Effector CD4-positive, alpha-beta T cell (primary cell): ENCODE measurements around the gene LSAMP.

ENCODE experiments used
- DNase-seq: peaks from one replicate; pipeline ENCODE4 v3.0.0-alpha.2; 2020

The LSAMP gene

DNA sequence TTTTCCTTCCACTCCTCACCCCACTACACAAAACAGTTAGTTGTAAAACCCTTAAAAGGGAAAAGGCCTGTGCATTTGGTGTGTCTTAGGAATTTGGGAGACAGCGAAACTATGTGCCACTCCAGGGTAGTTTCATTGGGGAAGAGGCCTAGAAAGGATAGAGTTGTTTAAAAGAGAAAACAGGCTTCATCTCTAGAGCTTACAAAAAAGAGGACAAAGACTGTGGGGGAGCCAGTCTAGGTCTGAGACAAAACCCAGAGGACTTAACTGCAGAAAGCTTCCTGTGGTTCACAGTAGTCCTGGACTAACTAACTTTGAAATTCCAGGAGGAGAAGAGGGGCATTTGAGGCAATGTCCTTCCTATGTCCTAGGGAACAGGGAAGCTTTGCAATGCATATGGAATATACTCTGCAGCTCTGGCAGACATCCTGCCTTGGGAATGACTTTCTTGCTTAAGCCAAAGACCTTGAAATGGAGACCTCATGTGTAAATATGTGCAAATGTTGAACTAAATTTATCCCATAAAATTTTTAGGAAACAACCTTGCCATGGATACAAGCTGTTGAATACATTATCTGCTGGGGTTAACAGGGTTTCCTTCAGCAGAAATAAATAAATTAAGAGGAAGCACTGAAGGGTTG is 159.4 kb downstream of the LSAMP start:
- DNase-seq, result no peak

DNA sequence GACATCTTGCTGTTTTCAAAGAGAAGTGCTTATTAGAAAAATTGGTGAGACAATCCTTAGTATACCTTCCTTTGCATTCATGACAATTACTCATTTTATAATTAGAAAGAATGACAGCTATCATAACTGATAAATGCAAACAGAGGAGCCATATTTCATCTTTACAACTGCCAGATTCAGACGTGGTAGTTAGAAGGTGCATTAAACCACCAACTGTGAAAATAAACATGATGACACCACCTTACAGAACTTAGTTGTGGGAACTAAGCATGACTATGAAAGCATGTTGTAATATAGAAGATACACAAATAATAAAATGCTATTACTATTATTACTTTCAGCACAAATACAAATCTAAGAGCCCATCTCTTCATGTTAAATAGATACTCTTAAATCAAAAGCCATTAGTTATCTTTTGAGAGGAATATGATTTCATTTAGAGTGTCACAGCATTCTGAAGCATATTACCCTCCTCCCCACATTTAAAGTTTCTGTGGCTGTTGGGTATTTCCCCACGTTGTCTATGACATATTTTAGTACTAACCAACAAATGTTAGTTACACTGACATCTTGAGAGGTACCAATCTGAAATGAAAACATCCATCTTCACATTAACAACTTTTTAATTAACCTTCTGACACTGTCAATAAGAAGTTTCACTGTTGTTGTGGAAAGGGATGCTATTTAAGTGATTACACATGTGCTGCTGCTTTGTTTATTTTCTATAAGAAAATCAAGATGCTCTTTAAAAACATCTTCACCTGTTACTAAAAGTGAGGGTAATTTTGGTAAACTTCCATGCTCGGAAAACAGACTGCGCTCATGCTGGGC is 163.8 kb downstream of the LSAMP start:
- no peak for DNase-seq

DNA sequence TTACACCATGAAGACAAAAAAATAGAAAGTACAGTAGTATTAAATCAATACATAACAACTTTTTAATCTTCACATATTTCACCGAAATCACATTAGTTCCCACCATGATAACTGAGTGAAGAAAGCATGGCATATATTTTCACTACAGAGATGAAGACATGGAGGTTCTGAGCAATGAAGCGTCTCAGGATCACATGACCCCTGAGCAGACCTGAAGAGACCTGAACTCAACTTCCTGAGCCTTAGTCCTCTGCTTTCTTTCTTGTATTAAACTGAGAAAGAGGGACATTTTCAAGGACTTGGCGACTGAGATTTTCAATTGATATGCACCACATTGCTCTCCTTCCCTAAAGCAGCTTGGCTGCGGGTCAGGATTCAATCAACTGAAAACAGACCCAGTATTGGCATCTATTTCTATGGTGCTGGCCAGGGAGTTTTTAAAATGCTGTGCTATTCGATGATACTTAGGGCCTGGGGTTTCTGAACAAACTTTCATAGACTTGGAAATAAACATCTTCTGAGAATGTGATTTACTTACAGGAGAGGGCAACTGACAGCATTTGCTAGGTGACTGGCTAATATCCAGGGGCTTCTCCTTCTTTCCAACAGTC is 165.1 kb downstream of the LSAMP start:
- no peak for DNase-seq

DNA sequence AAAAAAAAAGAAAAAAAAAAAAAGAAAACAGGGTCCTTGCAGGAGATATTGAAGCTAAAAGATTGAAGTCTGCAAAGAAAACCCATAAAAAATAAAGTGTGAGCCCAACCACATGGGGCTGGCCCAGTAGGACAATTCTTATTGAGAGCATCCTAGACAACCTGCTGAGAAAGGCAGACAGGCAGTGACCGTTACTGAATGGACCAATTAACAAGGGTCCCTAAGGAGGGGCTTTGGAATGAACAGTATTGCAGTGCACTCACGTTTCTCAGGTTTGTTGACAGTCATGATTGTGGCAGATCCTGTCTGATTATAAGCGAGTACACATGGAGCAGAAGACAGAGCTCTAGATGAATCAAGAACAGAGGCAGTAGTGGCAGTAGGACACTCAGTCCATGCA is 168.6 kb downstream of the LSAMP start:
- DNase-seq, result no peak

DNA sequence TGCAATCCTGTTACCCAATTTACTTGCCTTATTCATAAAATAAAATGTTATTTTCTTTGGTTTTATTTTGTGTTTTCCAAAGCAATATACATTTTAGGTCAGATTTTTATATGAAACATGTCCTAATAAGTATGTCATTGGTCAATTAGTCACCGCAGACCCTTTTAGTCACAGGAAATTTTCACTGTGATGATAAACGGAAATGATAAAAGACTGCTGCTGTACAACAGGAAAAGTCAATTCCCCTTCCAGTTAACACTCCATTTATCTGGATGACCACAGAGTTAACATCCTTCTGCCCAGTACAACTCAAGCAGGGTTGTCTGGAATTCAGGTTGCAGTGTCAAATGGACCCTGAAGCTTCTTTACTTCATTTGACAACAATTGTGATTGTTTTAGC is 175.2 kb downstream of the LSAMP start:
- no peak for DNase-seq

DNA sequence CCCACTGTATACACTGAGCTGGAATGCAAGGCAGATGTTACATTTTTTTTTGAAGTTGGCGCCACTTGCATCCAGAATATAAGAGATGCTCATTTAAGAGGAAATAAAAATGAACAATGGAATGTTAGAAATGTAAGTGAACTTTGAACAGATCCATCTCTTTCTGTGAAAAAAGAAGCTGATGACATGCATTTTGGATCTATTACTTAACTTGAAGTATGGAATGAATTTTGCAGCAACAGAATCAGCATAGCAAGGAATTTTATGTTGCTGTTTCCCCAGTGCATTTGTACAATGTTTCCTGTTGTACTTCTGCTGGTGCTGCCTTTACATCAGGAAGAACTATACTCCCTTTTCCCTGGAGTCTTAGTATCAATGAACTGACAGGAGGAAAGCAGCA is 178.2 kb downstream of the LSAMP start:
- no peak for DNase-seq

DNA sequence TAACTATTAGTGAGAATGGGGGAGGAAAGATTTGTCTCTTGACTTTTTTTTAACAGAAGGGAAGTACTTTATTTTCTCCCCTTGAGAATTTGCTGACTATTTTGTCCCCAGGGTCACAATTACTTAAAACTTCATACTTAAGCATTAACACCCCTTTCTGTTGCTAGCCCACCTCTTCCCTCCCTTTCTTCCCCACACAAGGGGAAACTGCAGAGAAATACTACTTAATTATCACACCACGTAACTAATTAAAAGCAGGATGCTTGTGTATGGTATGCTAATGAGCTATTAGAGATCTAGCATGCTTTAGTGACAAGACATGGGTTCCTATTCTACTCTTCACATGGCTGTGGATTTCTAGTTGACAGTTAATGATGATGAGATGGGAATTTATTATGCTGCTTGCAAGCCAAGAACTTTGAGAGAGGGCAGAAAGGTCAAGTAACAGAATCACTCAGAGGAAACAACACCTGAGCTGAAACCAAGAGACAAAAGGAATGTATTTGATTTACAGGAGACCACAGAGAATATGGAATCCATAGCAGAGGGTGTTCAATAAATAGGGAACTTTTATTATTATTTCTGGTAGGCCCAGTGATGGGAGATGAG is 179.2 kb downstream of the LSAMP start:
- DNase-seq, result no peak

DNA sequence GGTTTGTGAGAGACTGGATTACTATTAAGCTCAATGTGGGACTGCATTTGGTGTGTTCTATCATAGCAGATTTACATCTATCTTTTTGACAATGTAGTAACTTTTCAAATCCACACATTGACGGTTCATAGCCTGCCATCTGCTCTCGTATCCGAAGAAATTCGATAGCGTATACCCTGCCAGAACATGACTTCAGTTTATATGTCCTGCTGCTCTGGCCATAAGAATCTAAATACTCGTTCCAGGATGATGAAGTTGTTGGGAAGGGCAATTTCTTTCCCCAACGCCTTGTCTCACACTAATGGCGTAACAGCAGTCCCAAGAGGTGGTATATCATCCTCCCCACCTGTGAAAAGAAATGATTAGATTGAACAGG is 180.0 kb downstream of the LSAMP start:
- no peak for DNase-seq

DNA sequence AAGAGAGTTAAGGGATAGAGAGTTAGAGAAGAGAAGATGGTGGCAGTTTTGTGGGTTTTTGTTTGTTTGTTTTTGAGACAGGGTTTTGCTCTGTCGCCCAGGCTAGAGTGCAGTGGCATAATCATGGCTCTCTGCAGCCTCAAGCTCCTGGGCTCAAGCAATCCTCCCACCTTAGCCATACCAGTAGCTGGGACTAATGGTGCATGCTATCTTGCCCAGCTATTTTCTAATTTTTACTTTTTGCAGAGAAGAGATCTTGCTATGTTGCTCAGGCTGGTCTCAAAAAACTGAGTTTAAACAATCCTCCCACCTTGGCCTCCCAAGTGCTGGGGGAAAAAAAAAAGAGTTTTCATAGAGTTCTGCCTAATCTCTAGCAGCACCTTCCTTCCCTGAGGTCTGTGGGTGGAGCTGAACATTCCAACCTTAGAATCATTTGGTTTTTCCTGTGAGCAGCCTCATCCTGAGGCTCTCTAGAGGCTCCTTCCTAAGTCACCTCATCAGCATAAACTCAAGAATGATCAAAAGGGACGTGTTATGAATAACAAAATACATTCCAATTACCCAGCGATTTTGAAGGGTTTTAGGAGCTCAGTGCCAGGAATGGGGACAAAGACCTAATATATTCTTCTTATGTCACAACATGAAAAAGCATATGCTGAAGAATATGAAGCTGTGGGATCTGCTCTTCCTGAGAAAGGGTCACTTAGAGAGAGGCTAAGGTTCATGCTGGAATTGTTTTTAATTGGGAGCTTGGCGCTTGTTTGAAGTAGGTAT is 180.6 kb downstream of the LSAMP start:
- no peak for DNase-seq

DNA sequence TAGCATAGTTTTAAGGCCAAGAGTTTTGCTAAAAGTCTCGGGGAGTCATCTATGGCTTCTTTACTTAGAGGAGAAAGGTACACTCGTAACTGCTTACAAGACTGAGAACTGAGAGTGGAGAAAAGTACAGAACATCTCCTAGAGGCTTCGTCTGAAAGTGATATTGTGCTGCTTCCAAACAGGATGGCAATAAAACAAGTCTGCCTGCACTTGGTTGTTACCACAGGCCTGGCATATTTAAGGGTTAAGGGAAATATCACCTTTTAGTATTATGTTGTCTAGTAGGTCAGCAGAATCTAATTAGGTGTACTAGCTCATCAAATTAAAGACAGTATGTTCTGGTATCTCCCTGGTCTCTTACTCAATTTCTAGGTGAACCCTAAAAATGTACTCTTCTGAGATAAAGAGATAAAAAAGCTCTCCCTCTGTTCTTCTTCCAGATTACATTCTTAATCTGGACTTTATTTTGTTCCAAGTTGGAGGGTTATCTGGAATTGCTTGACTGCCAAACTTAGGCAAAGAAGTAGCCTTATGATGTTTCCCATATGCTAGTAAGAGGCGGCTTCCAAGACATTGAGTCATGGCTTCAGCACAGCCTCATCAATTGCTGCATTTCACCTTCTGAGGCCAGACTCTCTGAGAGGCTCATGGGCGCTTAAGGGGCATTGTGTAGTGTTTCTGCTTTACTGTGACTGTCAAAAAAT is 181.3 kb downstream of the LSAMP start:
- DNase-seq, result no peak

DNA sequence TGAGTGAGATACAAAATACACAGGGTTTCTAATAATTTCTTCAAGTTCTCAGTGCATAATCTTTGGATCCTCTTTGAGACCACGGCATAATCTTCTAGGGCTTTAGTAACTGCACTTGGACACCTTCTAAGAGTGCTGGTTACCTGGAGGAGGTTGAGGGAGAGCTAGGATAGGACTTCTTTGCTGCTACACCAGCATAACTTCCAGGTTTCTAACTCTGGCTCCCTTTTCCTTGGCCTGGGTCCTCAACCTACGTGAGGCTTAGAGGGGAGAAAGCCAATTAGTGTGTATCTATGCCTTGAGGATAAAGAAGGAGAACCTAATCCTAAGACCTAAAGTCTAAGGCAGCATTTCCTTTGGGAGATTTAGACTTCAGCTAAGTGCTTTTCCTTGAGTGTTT is 184.8 kb downstream of the LSAMP start:
- no peak for DNase-seq

DNA sequence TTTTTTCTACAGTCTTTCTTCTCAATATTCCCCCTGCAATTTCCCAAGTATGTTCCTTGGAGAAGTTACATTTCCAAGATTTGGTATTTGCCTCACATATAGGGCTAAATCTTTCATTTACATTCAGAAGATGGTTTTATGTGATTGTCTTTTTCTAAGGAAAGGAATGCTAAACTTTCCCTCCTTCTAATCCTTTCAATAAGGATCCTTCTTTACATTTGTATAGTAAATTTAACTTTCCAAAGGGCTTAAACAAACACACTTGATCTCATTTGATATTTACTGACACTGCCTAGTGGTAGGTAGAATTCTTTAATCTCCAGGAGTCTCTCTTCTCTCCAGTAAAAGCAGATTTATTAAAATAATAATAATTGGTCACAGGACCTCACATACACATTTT is 185.3 kb downstream of the LSAMP start:
- DNase-seq, result no peak

DNA sequence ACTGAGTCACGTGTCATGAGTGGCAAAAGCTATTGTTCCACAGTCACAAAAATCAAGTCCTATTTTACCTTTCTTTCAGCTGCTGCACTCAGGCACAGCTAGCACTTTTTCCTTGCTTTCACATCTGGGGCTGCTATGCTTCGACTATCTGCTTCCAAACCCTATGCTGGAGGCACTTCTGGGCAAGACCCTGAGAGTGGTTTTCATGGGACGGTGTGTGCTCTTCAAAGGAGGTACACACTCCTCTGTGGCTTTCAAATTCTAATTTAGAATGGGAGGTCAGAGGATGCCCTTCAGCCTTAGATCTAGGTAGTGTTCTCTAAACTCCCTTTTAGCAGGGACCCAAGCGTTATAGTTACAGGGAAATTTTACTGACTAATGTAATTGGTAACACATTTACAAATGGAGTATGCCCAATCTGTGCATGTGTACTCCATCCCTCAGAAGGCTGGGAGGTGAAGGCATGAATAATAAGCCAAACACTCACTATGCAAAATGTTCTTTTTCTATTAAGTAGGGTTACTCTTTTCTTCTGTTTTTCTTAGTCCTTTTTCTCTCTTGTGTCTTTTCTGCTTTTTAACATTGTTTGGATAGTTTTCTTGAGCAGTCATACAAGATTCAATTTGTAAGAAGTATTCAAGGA is 188.3 kb downstream of the LSAMP start:
- no peak for DNase-seq

DNA sequence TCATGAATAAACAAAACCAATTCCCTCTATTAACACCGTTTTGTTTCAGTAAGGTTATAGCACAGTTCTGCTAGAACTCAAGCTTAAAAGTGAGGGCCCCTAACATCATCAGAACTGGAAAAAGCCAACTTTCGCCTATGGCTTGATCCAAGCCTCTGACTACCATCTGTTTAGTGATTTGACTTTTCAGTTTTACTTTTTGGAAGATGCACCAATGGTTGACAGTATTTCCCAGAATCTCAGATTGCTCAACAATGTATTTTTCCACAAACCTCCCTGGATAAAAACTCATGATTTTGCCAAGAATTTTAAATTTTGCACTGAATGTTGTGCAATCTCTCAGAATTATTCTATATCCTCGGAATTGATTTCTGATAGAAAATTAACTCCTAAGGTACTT is 190.7 kb downstream of the LSAMP start:
- no peak for DNase-seq

DNA sequence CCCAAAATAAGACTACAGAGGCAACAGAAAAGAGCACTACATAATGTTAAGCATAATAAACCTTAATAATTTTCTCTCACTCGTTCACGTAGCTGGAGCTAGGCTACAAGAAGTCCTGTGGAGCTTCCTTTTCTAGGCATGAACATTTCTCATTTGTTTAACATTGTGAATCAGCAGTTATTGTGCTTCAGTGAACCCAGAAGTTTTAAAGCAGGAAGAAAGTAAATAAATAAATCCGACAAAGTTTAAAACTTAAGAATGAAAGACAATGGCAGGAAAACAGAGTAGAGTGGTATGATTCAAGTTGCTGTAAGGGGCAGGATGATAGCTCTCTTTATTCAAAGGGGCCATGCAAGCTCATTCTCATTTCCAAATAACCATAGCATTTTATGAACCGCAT is 191.8 kb downstream of the LSAMP start:
- DNase-seq, result no peak

DNA sequence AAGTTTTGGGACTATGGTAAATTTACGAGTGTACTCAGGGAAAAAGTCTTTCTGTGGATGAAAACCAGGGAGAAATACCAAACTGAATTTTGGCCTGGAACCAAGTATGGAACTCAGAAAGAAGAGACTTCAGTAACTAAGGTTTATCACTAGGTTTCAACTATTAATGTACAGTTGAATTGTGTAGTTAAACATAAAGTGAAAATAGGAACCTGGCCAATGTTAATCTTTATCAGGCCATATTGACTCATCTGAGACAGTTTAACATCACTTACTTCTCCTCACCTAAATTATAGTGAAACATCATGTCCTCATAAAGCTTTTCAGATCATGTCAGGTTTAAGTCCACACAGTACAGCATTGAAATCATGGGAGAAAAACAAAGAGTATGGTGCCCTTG is 197.7 kb downstream of the LSAMP start:
- DNase-seq, result no peak

DNA sequence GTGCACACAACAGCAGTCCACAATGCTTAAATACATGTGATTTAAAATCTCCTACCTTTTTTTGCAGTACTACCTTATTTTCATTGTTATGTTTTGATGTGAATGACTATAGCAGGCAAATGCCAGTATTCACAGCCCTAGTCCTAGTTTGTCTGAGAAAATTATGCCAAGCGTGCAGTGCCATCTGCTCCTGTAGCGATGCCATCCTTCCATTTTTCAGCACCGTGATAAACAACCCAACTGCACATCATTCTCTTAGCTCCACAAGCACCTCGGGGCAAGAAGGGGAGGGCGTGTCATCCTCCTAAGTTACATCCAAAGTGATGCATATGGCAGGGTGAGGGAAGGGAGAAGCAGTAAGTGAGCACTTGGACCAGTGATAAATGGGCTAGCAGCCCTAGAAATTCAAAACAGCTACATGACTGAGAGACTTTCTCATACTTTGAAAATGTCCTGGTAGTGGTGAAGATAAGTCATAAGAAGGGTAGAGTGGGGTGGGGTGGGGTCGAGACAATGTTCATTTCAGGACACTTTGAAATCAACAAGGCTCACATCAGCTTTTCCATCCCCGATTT is 198.8 kb downstream of the LSAMP start:
- DNase-seq, result no peak

DNA sequence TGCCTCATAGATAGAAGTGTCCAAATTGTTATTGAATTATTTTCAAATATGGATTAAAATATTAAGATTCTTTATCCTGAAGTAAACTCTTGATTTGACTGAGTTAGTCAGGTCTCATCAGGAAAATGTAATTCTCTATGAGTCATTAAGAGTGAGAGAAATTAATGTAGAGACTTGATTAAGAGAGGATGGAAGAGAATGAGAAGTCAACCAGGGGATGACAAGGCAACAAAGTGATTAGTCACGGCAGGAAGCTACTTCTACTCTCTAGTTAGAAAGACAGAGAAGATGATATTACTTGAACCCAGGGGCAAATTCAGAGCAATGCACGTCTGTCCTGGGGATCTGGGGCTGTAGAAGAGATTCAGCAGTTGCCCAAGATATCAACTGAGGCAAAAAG is 202.5 kb downstream of the LSAMP start:
- no peak for DNase-seq

DNA sequence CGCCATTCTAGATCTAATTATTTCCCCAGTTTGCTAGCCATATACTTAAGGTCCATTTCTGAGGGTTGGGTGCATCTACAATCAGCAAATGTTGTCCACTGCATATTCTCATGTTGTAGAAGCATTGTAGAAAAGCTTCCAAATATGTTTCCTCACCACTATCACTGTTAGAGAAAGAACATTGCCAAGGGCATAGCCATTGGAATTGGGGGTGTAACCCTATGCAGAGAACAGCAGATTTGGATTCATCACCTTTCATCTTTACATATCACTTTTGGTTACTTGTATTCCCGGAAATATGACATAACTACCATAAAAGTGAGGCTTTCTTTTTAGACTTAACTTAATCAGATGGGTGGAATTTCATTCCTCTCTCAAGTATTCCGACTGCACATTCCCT is 203.6 kb downstream of the LSAMP start:
- DNase-seq, result no peak

DNA sequence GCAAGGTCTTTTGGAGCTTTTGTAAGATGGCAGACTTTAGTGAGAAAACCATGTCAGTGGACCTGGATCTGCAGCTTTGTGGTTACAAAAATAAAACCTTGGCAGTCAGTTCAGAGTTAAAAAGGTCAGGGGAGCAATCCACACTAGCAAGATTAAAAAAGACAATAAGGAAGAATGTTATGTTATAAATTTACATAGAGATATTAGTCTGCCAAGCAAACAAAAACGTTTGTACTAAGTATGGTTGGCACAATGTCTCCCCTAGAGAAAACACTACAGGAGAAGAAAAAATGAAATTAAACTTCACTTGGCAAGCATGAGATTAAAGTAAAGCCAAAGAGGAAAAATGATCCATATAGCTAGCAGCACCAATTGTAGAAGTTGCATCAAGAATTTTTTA is 205.0 kb downstream of the LSAMP start:
- no peak for DNase-seq

DNA sequence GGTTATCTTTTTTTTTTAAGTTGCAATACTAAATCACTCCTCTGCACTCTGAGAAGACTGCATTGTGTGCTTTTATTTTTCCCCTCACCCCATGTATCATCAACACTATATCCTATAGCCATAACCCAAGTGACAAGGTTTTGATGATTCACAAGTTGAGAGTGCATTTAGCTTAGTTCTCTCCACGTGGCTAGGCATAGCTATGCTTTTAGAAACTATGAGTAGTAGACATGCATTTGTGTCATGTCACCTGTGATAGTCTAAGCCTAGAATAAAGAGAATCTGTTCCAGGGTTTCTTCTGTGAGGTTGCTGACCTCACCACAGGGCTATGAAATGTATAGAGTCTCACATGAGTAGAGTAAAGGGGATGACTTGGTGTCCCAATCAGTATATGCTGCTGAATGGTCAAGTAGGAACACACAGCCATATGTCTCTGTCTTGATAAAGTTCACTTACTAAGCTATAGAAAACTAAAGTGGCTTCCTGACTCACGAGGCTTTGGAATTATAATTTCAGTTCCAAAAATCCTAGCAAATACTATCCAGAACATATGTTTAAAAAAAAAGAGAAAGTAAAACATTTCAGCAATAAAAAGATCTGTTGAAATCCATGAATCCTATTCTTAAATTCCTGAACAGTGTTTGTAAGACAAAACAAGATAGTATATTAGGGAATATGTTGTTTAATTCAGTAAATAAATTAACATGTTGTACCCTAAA is 206.3 kb downstream of the LSAMP start:
- no peak for DNase-seq
